Medulla oblongata (tissue), 1 donor: Measurements from ENCODE around the gene IST1.
A peak's percentile ranks its signal among the peaks of the same experiment; 100 is the strongest.
"Not testable (repeated sequence)": the region's sequence is repeated elsewhere in the genome, so short reads cannot be mapped to it uniquely, and the experiment has no call there.

Source experiments
- DNase-seq: peaks from one replicate; pipeline ENCODE4 v3.0.0-alpha.2; 2015; ENCODE audit errors: extremely low spot score

IST1 gene

DNA sequence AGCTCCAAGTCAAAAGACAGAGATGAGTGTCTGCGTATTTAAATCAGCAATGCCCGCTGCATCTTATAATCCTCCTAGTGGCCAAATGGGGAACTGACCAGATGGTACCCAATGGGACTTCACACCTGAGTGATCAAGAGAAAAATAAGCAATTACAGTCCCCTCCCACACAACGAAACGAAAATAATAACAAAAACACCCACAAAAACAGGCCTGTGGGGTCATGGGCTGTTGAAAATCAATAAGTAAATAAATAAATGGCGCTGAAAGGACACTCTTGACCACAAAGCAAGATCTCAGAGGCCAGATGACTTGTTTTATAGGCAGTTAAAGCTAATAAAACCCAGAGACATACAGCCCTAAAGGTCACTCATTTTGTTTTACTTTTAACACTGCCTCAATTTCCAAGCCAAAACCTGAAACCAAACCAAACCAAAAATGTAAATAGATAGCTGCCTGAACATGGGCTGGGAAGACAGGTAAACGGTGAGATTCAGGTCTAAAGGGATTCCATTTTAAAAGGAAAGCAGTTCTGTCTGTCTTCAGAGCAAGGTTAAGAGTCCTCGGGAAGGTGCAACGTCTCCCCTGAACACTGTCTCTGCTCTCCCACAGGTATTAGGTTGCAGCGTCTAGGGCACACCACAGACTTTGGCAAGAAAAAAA, 12.7 kb upstream of the IST1 start:
- DNase-seq = peak; percentile 88

GRCh38 chr16:71883168-71883848, 12.0 kb upstream of the IST1 start:
- DNase-seq = peak; percentile 34

DNA sequence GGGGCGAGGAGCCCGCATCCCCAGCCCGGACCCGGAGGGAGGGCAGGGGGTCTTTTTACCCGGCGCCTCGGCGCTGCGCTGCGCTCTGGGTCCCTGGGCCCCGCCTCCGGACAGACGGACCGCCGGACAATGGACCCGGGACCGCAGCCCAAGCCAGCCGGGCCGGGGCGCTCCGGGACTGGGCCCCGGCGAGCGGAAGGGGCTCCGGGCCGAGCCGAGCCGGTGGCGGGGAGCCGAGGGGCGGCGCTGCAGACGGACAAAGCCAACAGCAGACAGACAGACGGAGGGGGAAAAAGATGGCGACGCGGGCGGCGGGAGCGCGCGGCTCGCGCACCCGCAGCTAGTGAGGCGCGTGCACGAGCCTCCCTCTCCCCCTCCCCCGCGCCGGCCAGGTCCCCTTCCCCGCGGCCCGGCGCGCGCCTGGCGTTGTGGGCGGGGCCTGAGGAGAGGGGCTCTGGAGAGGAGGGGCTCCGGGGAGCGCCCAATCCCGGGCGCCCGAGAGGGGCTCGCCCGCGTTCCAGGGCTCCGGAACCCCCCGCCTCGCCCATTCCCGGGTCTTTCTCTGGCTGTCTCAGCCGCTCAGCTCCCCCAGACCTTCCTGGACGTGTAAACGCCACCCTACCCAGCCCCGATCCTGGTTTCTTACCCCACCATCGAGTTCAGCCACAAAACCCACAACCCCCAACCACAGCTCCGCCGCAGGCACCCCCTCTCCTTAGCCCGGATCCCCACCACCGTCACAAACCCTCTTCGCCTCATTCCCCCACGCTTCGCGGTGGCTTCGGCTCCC, 11.3 kb upstream of the IST1 start, which contains the start of gene ZNF821:
ZNF821 (minus strand) TSS at position 334 of the 790 bp plus-strand sequence. CDS start 4,236 bp downstream, outside the sequence.
- DNase-seq = peak; percentile 91

DNA sequence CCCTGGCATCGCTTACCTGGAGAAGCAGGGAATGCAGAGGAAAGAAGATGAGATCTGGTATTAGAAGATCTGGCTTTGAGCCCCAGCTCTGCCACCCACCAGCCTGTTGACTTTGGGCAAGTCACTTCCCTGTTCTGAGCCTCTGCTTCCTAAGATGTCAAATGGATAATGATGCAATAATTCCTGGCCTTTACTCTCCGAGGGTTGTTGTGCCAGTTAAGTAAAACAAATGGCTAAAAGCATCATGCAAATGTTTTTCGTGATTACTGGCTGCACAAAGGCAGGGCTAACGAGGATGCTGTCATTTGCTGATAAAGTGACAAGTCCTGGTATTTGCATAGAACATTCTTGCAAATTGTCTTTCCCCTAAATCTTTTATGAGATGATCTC, 10.1 kb upstream of the IST1 start:
- no peak for DNase-seq

DNA sequence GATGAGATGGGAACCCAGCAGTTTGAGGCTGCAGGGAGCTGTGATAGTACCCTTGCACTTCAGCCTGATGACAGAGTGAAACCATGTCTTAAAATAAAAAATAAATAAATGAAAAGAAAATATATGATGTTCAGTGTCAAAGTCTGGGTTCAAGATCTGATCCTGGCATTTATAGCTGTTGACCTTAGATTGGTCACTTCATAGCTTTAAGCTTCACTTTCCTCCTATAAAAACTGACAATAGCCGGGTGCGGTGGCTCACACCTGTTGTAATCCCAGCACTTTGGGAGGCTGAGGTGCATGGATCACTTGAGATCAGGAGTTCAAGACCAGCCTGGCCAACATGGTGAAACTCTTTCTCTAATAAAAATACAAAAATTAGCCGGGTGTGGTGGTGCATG, 6.2 kb upstream of the IST1 start:
- no peak for DNase-seq

DNA sequence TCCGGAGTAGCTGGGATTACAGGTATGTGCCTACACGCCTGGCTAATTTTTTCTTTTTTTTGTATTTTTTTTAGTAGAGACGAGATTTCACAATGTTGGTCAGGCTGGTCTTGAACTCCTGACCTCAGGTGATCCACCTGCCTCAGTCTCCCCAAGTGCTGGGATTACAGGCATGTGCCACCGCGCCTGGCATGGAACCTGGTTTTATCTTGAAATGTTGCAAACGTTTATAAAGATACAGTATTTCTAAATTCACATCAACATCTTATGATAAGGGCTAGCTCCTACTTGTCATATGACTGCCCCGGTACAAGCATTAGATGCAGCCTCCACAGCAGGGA, 1.5 kb upstream of the IST1 start:
- DNase-seq = no peak

DNA sequence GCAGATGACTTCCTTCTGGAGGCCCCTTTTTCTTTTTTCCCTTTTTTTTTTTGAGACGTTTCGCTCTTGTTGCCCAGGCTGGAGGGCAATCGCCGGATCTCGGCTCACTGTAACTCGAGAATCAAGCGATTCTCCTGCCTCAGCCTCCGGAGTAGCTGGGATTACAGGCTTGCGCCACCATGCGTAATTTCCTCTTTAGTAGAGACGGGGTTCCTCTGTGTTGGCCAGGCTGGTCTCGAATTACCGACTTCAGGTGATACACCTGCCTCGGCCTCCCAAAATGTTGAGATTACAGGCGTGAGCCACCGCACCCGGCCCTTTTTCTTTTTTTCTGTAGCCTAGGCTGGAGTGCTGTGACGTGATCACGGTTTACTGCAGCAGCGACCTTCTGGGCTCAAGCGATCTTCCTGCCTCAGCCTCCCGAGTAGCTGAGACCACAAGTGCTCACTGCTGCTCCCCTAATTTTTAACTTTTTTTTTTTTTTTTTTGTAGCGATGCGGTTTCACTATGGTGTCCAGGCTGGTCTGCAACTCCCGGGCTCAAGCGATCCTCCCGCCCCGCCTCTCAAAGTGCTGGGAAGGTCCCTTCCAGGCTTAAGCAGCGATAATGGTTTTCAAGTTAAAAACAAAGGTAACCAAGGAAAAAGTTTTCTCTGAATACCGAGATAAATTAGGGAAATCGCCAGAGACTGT, 956 bp upstream of the IST1 start:
- DNase-seq = peak; percentile 72

GRCh38 chr16:71895679-71896365, 491 bp downstream of the IST1 start:
- DNase-seq = peak; percentile 35

GRCh38 chr16:71896764-71897368, 1.5 kb downstream of the IST1 start:
- DNase-seq = no peak

- DNase-seq = no peak
These were observed 3.8 kb downstream of the IST1 start for GRCh38 chr16:71899171-71899570.

GRCh38 chr16:71902656-71903365, 7.5 kb downstream of the IST1 start:
- no peak for DNase-seq

DNA sequence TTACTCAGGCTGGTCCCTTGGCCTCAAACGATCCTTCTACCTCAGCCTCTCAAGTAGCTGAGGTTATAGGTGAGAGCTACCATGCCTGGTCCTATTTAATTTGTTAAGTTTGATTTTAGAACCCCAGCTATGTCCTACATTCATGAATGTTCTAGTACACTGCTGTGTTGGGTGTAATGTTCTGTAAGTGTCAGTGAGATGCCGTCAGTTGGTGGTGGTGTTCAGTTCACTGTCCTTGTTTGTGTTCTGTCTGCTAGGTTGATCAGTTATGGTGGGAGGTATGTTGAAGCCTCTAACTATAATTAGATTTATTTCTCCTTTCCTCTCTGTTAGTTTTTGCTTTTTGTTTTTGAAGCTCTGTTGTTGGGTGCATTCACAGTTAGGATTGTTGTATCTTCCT, 8.3 kb downstream of the IST1 start:
- no peak for DNase-seq

DNA sequence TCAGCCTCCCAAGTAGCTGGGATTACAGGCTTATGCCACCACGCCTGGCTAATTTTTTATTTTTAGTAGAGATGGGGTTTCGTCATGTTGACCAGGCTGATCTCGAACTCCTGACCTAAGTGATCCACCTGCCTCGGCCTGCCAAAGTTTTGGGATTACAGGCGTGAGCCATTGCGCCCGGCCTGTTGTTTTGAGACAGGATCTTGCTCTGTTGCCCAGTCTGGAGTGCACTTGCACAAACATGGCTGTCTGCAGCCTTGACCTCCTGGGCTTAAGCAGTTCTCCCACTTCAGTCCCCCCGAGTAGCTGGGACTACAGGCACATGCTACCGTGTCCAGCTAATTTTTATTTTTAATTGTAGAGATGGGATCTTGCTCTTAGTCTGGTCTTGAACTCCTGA, 8.9 kb downstream of the IST1 start:
- DNase-seq = no peak

- DNase-seq = not testable (repeated sequence)
These were observed 10.4 kb downstream of the IST1 start for GRCh38 chr16:71905765-71906164.

DNA sequence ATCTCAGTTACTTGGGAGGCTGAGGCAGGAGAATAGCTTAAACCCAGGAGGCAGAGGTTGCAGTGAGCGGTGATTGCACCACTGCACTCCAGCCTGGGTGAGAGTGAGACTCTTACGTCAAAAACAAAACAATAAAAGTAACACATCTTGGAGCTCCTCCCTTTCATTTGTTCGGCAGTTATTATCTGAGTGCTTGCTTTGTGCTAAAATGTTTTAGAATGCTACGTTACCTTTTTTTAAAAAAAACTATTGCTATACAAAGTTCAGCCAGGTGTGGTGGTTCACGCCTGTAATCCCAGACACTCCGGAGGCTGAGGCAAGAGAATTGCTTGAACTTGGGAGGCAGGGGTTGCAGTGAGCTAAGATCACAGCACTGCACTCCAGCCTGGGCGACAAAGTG, 15.8 kb downstream of the IST1 start:
- no peak for DNase-seq

- no peak for DNase-seq
These were observed 17.4 kb downstream of the IST1 start for GRCh38 chr16:71912534-71913275.

DNA sequence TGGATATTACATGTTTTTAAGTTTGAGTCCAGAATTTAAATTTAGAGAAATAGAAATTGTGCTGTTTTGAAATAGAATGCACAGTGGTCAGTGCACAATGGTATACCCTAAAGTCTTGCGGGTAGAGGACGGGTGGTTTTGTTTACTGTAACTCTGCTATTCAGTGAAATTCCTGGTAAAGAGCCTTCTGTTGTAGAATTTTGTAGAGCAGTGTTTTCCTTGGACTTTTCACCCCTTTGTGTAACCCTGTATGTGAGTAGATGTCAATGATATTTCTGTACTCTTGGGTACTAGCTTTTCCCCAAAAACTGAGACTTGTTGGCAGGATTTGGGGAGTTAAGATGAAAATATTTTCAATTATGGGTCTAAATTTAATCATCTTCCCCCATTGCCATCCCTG, 19.5 kb downstream of the IST1 start:
- no peak for DNase-seq

- no peak for DNase-seq
These were observed 20.0 kb downstream of the IST1 start for GRCh38 chr16:71915350-71915749.

GRCh38 chr16:71916397-71916920, 21.1 kb downstream of the IST1 start:
- peak; percentile 30 for DNase-seq

DNA sequence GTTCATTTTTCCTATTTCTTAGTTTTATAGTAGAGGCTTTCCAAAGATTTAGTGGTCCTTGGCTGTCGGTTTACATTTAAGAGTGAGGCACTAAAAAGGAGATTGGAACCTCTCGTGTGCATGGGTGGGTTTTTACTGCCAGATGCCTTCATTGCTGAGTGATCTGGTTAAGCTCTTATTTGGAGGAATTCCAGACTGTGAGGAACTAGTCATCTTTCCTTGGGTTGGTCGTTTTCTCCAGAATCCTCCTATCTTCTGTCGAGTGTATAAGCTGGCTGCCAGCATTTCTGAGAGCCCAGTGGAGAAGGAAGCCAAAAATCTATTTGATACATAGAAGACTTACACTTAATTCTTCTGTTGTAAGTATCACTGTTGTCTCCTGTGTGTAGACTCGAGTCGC, 22.6 kb downstream of the IST1 start:
- DNase-seq = no peak
